A673 (cell line): ENCODE results near the gene IQCN.

ENCODE experiments used
- EZH2 ChIP-seq: fragments of 200-600 bp; sonication (generic); IDR thresholded peaks from 2 replicates; pipeline ENCODE4 v1.6.1; 2017; ENCODE audit warnings: borderline replicate concordance, low read depth, mild to moderate bottlenecking, mixed read lengths, antibody characterized with exemption, low read length; ENCODE audit not compliant: poor library complexity, severe bottlenecking
- TF ChIP-seq, protein P1 (sequence below): fragments of 300-800, 200-600 bp; sonication (generic); conservative IDR thresholded peaks from 2 replicates; pipeline ENCODE4 v1.5.1; 2017; ENCODE audit warnings: low read depth, mild to moderate bottlenecking, antibody characterized with exemption, low read length, moderate library complexity, mixed read lengths

DNA sequence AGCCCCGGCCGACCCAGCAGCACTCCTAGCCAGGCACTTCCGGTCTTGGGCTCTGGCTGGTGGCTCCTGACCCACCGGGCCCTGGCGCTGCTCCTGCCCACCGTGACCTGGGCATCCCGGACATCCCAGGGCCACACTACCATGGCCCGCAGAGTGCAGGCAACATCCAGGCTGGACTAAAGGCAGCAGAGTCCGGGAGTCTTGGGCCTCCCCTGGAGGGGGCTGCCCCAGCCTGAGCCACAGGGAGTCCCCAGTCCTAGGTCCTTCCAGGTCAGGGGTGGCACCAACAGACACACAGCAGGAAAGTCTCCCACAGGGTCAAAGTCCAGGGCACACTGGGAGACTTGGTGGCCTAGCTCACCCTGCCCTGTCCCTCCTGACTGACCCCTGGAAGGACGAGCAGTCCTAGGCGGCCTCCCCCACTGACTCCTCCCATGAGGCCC lies 37.9 kb upstream of the IQCN start:
- TF ChIP-seq, protein P1, sequence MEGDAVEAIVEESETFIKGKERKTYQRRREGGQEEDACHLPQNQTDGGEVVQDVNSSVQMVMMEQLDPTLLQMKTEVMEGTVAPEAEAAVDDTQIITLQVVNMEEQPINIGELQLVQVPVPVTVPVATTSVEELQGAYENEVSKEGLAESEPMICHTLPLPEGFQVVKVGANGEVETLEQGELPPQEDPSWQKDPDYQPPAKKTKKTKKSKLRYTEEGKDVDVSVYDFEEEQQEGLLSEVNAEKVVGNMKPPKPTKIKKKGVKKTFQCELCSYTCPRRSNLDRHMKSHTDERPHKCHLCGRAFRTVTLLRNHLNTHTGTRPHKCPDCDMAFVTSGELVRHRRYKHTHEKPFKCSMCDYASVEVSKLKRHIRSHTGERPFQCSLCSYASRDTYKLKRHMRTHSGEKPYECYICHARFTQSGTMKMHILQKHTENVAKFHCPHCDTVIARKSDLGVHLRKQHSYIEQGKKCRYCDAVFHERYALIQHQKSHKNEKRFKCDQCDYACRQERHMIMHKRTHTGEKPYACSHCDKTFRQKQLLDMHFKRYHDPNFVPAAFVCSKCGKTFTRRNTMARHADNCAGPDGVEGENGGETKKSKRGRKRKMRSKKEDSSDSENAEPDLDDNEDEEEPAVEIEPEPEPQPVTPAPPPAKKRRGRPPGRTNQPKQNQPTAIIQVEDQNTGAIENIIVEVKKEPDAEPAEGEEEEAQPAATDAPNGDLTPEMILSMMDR, result no peak
- no peak for TF ChIP-seq EZH2
